Subcutaneous abdominal adipose tissue (tissue), 5 donors: ENCODE results near the gene ASCC1.
"Not testable (repeated sequence)": the region's sequence is repeated elsewhere in the genome, so short reads cannot be mapped to it uniquely, and the experiment has no call there.

Source experiments
- H3K27ac ChIP-seq: one replicate; pipeline ENCODE4 v1.7.0; 2013; ENCODE audit warnings: low read depth, mild to moderate bottlenecking, inconsistent platforms, low read length, moderate library complexity
- H3K27me3 ChIP-seq, 5 donors: one replicate each; pipeline ENCODE4 v1.7.0; 2013; ENCODE audit warnings: low read length in 5 of 5, inconsistent platforms in 1 of 5; ENCODE audit not compliant: control insufficient read depth in 5 of 5, insufficient read depth in 4 of 5
- H3K36me3 ChIP-seq, 5 donors: one replicate each; pipeline ENCODE4 v1.7.0; 2013; ENCODE audit warnings: low read length in 5 of 5; ENCODE audit not compliant: control insufficient read depth in 5 of 5, insufficient read depth in 5 of 5
- H3K4me1 ChIP-seq, 5 donors: one replicate each; pipeline ENCODE4 v1.7.0; 2013; ENCODE audit warnings: low read length in 5 of 5, mild to moderate bottlenecking in 3 of 5, moderate library complexity in 1 of 5; ENCODE audit not compliant: control insufficient read depth in 5 of 5, insufficient read depth in 5 of 5
- H3K4me3 ChIP-seq, 5 donors: one replicate each; pipeline ENCODE4 v1.7.0; 2013; ENCODE audit warnings: low read length in 5 of 5, low read depth in 1 of 5
- H3K9ac ChIP-seq, 5 donors: one replicate each; pipeline ENCODE4 v1.7.0; 2013; ENCODE audit warnings: low read length in 5 of 5, mild to moderate bottlenecking in 4 of 5, moderate library complexity in 3 of 5
- H3K9me3 ChIP-seq, 5 donors: one replicate each; pipeline ENCODE4 v1.7.0; 2013; ENCODE audit warnings: low read length in 5 of 5; ENCODE audit not compliant: control insufficient read depth in 5 of 5
- donor health status: healthy.
- donor health status: healthy.
- donor health status: healthy.
- donor health status: healthy.
- donor health status: healthy.

Gene ASCC1

DNA sequence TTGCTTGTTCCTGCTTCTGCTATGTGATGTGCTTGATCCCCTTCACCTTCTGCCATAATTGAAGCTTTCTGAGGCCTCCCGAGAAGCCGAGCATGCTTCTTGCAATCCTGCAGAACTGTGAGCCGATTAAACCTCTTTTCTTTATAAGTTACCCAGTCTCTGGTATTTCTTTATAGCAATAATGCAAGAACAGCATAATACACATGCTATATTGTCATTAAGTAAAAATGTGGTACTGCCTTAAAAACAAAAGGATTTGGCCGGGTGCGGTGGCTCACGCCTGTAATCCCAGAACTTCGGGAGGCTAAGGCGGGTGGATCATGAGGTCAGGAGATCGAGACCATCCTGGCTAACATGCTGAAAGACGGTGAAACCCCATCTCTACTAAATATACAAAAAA is 59.9 kb downstream of the ASCC1 start:
- H3K27ac ChIP-seq = no peak overlapping the region
- H3K9ac ChIP-seq = no peak overlapping the region
- peaks cover 0 to 8% (median 4%) of the 10 kb centered on the region in 5 donors for H3K4me1 ChIP-seq
- no peaks in the 10 kb centered on the region for H3K9me3 ChIP-seq
- no peak overlapping the region for H3K4me3 ChIP-seq
- H3K27me3 ChIP-seq = no peaks in the 10 kb centered on the region
- peaks cover 0 to 6% (median 5%) of the 10 kb centered on the region in 5 donors for H3K36me3 ChIP-seq

DNA sequence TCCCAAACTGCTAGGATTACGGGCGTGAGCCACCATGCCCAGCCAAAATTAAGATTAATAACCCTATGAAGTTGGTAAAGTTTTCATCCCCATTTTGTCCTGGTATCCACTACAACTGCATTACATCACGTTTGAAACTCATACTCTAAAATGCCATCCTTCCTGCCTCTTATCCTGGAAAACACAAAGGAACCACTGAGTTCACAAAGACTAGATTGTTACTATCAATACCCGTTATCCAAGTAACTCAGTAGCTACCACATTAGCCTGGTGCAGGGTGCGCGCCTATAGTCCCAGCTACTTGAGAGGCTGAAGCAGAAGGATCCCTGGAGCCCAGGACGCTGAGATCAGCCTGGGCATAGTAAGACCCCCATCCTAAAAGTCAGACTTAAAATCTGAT is 63.8 kb downstream of the ASCC1 start:
- Histone ChIP-seq H3K4me3 (no peak overlapping the region), H3K27ac (no peak overlapping the region), H3K4me1 (no peaks in the 10 kb centered on the region), H3K9me3 (no peaks in the 10 kb centered on the region), H3K27me3 (no peaks in the 10 kb centered on the region), H3K36me3 (peaks cover 0 to 3% (median 0%) of the 10 kb centered on the region in 5 donors), H3K9ac (no peak overlapping the region)

DNA sequence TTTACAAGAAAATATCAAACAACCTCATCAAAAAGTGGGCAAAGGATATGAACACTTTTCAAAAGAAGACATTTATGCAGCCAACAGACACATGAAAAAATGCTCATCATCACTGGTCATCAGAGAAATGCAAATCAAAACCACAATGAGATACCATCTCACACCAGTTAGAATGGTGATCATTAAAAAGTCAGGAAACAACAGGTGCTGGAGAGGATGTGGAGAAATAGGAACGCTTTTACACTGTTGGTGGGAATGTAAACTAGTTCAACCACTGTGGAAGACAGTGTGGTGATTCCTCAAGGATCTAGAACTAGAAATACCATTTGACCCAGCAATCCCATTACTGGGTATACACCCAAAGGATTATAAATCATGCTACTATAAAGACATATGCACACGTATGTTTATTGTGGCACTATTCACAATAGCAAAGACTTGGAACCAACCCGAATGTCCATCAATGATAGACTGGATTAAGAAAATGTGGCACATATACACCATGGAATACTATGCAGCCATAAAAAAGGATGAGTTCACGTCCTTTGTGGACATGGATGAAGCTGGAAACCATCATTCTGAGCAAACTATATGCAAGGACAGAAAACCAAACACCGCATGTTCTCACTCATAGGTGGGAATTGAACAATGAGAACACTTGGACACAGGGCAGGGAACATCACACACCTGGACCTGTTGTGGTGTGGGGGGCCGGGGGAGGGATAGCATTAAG is 65.2 kb downstream of the ASCC1 start:
- not testable (repeated sequence) for H3K36me3 ChIP-seq, H3K27ac ChIP-seq

GRCh38 chr10:72147324-72147584 is 68.8 kb downstream of the ASCC1 start:
- not testable (repeated sequence) for H3K27ac ChIP-seq, H3K9me3 ChIP-seq, H3K36me3 ChIP-seq, H3K9ac ChIP-seq, H3K27me3 ChIP-seq, H3K4me1 ChIP-seq
- peak overlapping the region in 1 of 5 donors; percentile 33 for H3K4me3 ChIP-seq

More for the DNA sequence above, 65.2 kb downstream of the ASCC1 start:
- H3K9me3 ChIP-seq, H3K4me3 ChIP-seq, H3K9ac ChIP-seq, H3K27me3 ChIP-seq, H3K4me1 ChIP-seq: not testable (repeated sequence)

GRCh38 chr10:72146559-72147323 is 69.3 kb downstream of the ASCC1 start:
- no peaks in the 10 kb centered on the region for H3K36me3 ChIP-seq
- no peaks in the 10 kb centered on the region for H3K27me3 ChIP-seq
- H3K27ac ChIP-seq = no peak overlapping the region
- peaks cover 0 to 5% (median 0%) of the 10 kb centered on the region in 5 donors for H3K4me1 ChIP-seq
- no peak overlapping the region for H3K9ac ChIP-seq
- H3K9me3 ChIP-seq = no peaks in the 10 kb centered on the region
- H3K4me3 ChIP-seq = peak overlapping the region in 1 of 5 donors; percentile 33

DNA sequence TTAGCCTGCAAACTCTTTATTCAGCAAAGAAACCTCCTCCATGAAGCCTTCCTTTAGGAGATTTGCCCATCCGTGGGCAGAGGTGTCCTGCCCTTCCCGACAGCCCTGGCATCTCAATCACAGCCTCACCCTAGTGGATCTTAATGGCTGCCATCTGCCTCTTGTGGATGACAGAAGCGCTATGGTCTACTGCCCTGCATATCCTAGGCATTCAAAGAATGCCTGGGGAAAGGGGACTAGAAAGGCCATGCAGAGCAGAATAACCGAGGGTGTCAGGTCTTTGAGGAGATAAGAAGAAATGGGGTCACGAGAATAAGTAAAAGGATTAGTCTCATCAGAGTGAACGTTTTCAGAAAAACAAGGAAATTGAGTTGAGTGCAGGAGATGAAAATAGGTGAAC is 70.0 kb downstream of the ASCC1 start:
- peaks cover 0 to 5% (median 0%) of the 10 kb centered on the region in 5 donors for H3K4me1 ChIP-seq
- H3K27ac ChIP-seq = no peak overlapping the region
- no peaks in the 10 kb centered on the region for H3K9me3 ChIP-seq
- H3K27me3 ChIP-seq = no peaks in the 10 kb centered on the region
- H3K9ac ChIP-seq = no peak overlapping the region
- no peak overlapping the region for H3K4me3 ChIP-seq
- H3K36me3 ChIP-seq = no peaks in the 10 kb centered on the region

DNA sequence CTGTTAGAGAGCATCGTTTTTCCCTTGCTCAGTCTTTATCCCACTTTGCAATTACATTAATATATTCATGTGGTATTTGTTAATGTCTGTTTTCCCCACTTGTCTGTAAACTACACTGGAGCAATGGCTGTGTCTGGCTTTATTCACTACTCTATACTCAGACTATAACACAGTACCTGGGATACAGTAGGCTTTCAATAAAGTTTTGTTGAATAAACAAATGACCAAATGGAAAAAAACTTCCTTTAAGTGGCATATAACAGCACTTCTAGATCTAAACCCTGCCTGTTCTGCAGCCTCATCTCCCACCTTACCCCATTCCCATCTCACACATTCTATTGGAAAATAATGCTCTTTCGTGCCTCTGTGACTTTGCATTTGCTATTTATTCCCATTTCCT is 70.4 kb downstream of the ASCC1 start:
- no peak overlapping the region for H3K9ac ChIP-seq
- no peak overlapping the region for H3K27ac ChIP-seq

GRCh38 chr10:72140850-72141249 is 75.2 kb downstream of the ASCC1 start:
- H3K36me3 ChIP-seq = peaks cover 0 to 5% (median 0%) of the 10 kb centered on the region in 5 donors
- H3K27me3 ChIP-seq = no peaks in the 10 kb centered on the region
- H3K4me1 ChIP-seq = no peaks in the 10 kb centered on the region
- no peak overlapping the region for H3K4me3 ChIP-seq
- H3K9me3 ChIP-seq = no peaks in the 10 kb centered on the region
- no peak overlapping the region for H3K9ac ChIP-seq
- no peak overlapping the region for H3K27ac ChIP-seq

More for the DNA sequence above, 70.4 kb downstream of the ASCC1 start:
- H3K9me3 ChIP-seq = no peaks in the 10 kb centered on the region
- H3K4me1 ChIP-seq = peaks cover 0 to 5% (median 0%) of the 10 kb centered on the region in 5 donors
- H3K4me3 ChIP-seq = no peak overlapping the region
- no peaks in the 10 kb centered on the region for H3K27me3 ChIP-seq
- no peaks in the 10 kb centered on the region for H3K36me3 ChIP-seq

DNA sequence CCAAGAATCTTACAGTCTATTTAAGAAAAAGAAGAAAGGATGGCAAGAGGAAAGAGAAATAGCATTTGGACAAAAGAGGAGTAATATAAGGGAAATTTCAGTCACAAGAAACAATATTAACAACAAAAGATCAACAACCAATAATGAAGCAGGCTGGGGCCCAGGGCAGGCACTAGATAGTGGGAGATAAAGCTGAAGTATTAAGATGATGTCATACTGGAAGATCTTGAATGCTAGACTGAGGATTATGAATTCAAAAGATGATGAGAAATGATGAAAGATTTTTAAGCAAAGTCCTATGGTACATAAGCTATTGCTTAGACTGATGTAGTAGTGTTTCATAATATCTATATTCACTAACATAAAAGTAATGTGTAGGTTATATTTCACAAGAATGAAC is 75.9 kb downstream of the ASCC1 start:
- Histone ChIP-seq H3K4me3 (no peak overlapping the region), H3K36me3 (peaks cover 0 to 5% (median 0%) of the 10 kb centered on the region in 5 donors), H3K9ac (no peak overlapping the region), H3K27me3 (no peaks in the 10 kb centered on the region), H3K4me1 (no peaks in the 10 kb centered on the region), H3K9me3 (no peaks in the 10 kb centered on the region), H3K27ac (no peak overlapping the region)

GRCh38 chr10:72137583-72137982 is 78.5 kb downstream of the ASCC1 start:
- Histone ChIP-seq H3K4me3 (no peak overlapping the region), H3K27me3 (no peaks in the 10 kb centered on the region), H3K36me3 (peaks cover 0 to 5% (median 3%) of the 10 kb centered on the region in 5 donors), H3K4me1 (no peaks in the 10 kb centered on the region), H3K27ac (no peak overlapping the region), H3K9ac (no peak overlapping the region), H3K9me3 (no peaks in the 10 kb centered on the region)
